Left cardiac atrium (tissue), 4 donors: Measurements from ENCODE around the gene ANKFY1. TPM values are rescaled to one million over a fixed set of nuclear protein-coding genes. Genes with fewer than 3 reads are reported as not detected.

Source experiments
- ATAC-seq, 2 donors: fragments of 200-7000 bp; cut with Tn5 transposase; one replicate each; pipeline ENCODE4 v1.9.1; 2020; ENCODE audit warnings: mild to moderate bottlenecking in 2 of 2, moderate library complexity in 2 of 2
- DNase-seq: peaks from one replicate; pipeline ENCODE4 v3.0.0-alpha.2; 2020
- intact Hi-C, 2 donors: fragments of 100-400 bp; cut with DNase I; formaldehyde crosslinking; loops; one replicate each; pipeline versions ENCODE4 v1.14.1 to v1.15.1; 2022 to 2023
- long read RNA-seq: library from polyadenylated mRNA; unstranded; transcript quantifications from one replicate; pipeline ENCODE4 v2.0.0, GENCODE V29; 2021
- total RNA-seq, 2 donors: library from RNA; stranded (reverse); fragmentation: NEBNext Ultra II Directional; extraction: Animal tissue kit (Norgen Biotek cat#: 25700); gene quantifications; one replicate each; pipeline ENCODE4 v1.2.1, GENCODE V29; 2021
- donor health status: DM: no; HTN: yes; CAD: no.
- donor health status: DM: no; HTN: yes; CAD: no; lungs with severe emphysema.
- donor health status: DM: yes; HTN: yes; CAD: no.
- donor health status: Dilated cardiomyopathy.

ANKFY1 gene
- total RNA-seq = 10 to 100 TPM; 23.2 to 24.0 TPM
- long read RNA-seq, partial matches to known transcripts = 1 of 5 reads
- long read RNA-seq, other reads (novel, unspliced or antisense) = 4 of 5 reads

- peak; percentile 98 to 99 for ATAC-seq
- DNase-seq = peak; percentile 97
- intact Hi-C loops = loop anchor here in 1 of 2 donors (10.0 kb wide), 1 partner anchor 49 kb away; no protein-coding TSS in a partner anchor
These were observed at the start of gene ANKFY1 for GRCh38 chr17:4263282-4264215. ANKFY1 (minus strand) TSS chr17:4263979; CDS start chr17:4263941, 38 bp downstream.

GRCh38 chr17:4310354-4311060 lies 46.7 kb upstream of the ANKFY1 start:
- intact Hi-C loops = loop anchor here in 1 of 2 donors (5.0 kb wide), 1 partner anchor 52 kb away; no protein-coding TSS in a partner anchor
- DNase-seq (peak; percentile 31), ATAC-seq (peak; percentile 65 to 68)

- intact Hi-C loops = loop anchor here in 1 of 2 donors (5.0 kb wide), 1 partner anchor 52 kb away; no protein-coding TSS in a partner anchor
- ATAC-seq = no peak
These were observed 46.1 kb upstream of the ANKFY1 start for GRCh38 chr17:4309897-4310296.

GRCh38 chr17:4307179-4307930 lies 43.6 kb upstream of the ANKFY1 start:
- ATAC-seq = no peak
- intact Hi-C loops = no loop called here
- no peak for DNase-seq

More at GRCh38 chr17:4309897-4310296, 46.1 kb upstream of the ANKFY1 start:
- no peak for DNase-seq

- no peak for ATAC-seq
- DNase-seq = no peak
- intact Hi-C loops = no loop called here
These were observed 41.4 kb upstream of the ANKFY1 start for GRCh38 chr17:4305224-4305623.

GRCh38 chr17:4304417-4305027 lies 40.7 kb upstream of the ANKFY1 start:
- intact Hi-C loops = loop anchor here in 1 of 2 donors (5.0 kb wide), 1 partner anchor 87 kb away; no protein-coding TSS in a partner anchor
- DNase-seq = peak; percentile 32
- peak; percentile 60 to 63 for ATAC-seq

GRCh38 chr17:4301066-4301465 lies 37.3 kb upstream of the ANKFY1 start:
- ATAC-seq = no peak
- intact Hi-C loops = loop anchor here in 1 of 2 donors (5.0 kb wide), 1 partner anchor 84 kb away; no protein-coding TSS in a partner anchor
- no peak for DNase-seq

GRCh38 chr17:4297351-4297750 lies 33.6 kb upstream of the ANKFY1 start:
- DNase-seq = no peak
- ATAC-seq = no peak
- intact Hi-C loops = no loop called here

GRCh38 chr17:4295686-4296085 lies 31.9 kb upstream of the ANKFY1 start:
- ATAC-seq = no peak
- intact Hi-C loops = no loop called here
- DNase-seq = no peak

GRCh38 chr17:4293572-4293971 lies 29.8 kb upstream of the ANKFY1 start:
- ATAC-seq (no peak), DNase-seq (no peak)
- intact Hi-C loops = no loop called here

GRCh38 chr17:4287710-4288109 lies 23.9 kb upstream of the ANKFY1 start:
- ATAC-seq (no peak), DNase-seq (no peak)
- intact Hi-C loops = no loop called here

- DNase-seq (no peak), ATAC-seq (no peak)
- intact Hi-C loops = no loop called here
These were observed 12.7 kb upstream of the ANKFY1 start for GRCh38 chr17:4276514-4276913.

GRCh38 chr17:4272972-4273368 lies 9.2 kb upstream of the ANKFY1 start:
- no peak for ATAC-seq
- no peak for DNase-seq
- intact Hi-C loops = no loop called here

GRCh38 chr17:4272213-4272971 lies 8.6 kb upstream of the ANKFY1 start:
- intact Hi-C loops = no loop called here
- ATAC-seq = peak in 1 of 2 donors; percentile 36
- no peak for DNase-seq

- intact Hi-C loops = no loop called here
- ATAC-seq = peak in 1 of 2 donors; percentile 45
These were observed 7.0 kb upstream of the ANKFY1 start for GRCh38 chr17:4270736-4271135.

GRCh38 chr17:4269915-4270314 lies 6.1 kb upstream of the ANKFY1 start:
- ATAC-seq (no peak), DNase-seq (no peak)
- intact Hi-C loops = loop anchor here in 1 of 2 donors (10.0 kb wide), 1 partner anchor 55 kb away; no protein-coding TSS in a partner anchor

More at GRCh38 chr17:4270736-4271135, 7.0 kb upstream of the ANKFY1 start:
- no peak for DNase-seq

GRCh38 chr17:4267402-4267801 lies 3.6 kb upstream of the ANKFY1 start:
- intact Hi-C loops = loop anchor here in 1 of 2 donors (10.0 kb wide), 1 partner anchor 53 kb away; no protein-coding TSS in a partner anchor
- ATAC-seq = no peak
- no peak for DNase-seq
